H1 (cell line): ENCODE data around the gene BTBD7. TPM values are rescaled to one million over a fixed set of nuclear protein-coding genes. Genes with fewer than 3 reads are reported as not detected.

ENCODE experiments used
- CTCF ChIA-PET: fragments of 300-600 bp; sonication (Branson Sonifier 250); formaldehyde crosslinking; loops from one replicate; lab custom pipeline; 2021; ENCODE audit not compliant: partially characterized antibody; lab: Charles Lee
- POLR2A ChIA-PET: fragments of 300-600 bp; sonication (Branson Sonifier 250); formaldehyde crosslinking; loops from one replicate; lab custom pipeline; 2021; ENCODE audit warnings: inconsistent platforms; ENCODE audit not compliant: partially characterized antibody; lab: Charles Lee
- DNase-seq, 2 experiments: peaks; one replicate each; pipeline versions ENCODE4 v3.0.0 to v3.0.0-alpha.2; 2010 to 2022; ENCODE audit warnings: low spot score in 2 of 2, low read depth in 1 of 2, mixed read lengths in 1 of 2
- FAIRE-seq: peaks from 2 replicates; lab custom pipeline; 2011; peaks lifted over from hg19 to GRCh38; lab: Jason Lieb, UNC
- H2AFZ ChIP-seq: 2 replicates; pipeline ENCODE4 v1.8.1; 2012; ENCODE audit warnings: low read length, inconsistent platforms
- H2AK5ac ChIP-seq: 2 replicates; pipeline ENCODE4 v1.6.1; 2013; ENCODE audit warnings: low read depth, low read length
- H2BK120ac ChIP-seq: replicated peaks from 2 replicates; pipeline ENCODE3; 2013; ENCODE audit warnings: low read depth, low read length, inconsistent platforms
- H2BK12ac ChIP-seq: 2 replicates; pipeline ENCODE4 v1.6.1; 2013; ENCODE audit warnings: low read depth, low read length
- H2BK15ac ChIP-seq: 2 replicates; pipeline ENCODE4 v1.6.1; 2013; ENCODE audit warnings: low read length
- H2BK20ac ChIP-seq: 2 replicates; pipeline ENCODE4 v1.6.1; 2013; ENCODE audit warnings: low read length
- H2BK5ac ChIP-seq: 2 replicates; pipeline ENCODE4 v1.6.1; 2013; ENCODE audit warnings: low read depth, low read length
- H3K14ac ChIP-seq: 2 replicates; pipeline ENCODE4 v1.6.1; 2013; ENCODE audit warnings: inconsistent platforms; ENCODE audit not compliant: insufficient read length
- H3K18ac ChIP-seq: 2 replicates; pipeline ENCODE4 v1.6.1; 2013; ENCODE audit warnings: low read length; ENCODE audit errors: extremely low read depth
- H3K23ac ChIP-seq: 2 replicates; pipeline ENCODE4 v1.6.1; 2013; ENCODE audit warnings: inconsistent platforms; ENCODE audit not compliant: insufficient read length
- H3K23me2 ChIP-seq: 2 replicates; pipeline ENCODE4 v1.6.1; 2013; ENCODE audit warnings: low read depth, low read length
- H3K27ac ChIP-seq: 2 replicates; pipeline ENCODE4 v1.6.1; 2011; ENCODE audit warnings: low read depth, low read length, inconsistent platforms
- H3K27me3 ChIP-seq, 4 experiments: replicated peaks in 1 of 4; 1 replicate in 1 of 4; 2 replicates in 3 of 4; pipeline versions ENCODE4 v1.6.1 to v1.8.1; 2011 to 2013; ENCODE audit warnings: low read length in 3 of 4, mild to moderate bottlenecking in 3 of 4, inconsistent platforms in 2 of 4, mixed read lengths in 2 of 4, moderate library complexity in 1 of 4; ENCODE audit not compliant: control insufficient read depth in 3 of 4, insufficient read depth in 3 of 4; ENCODE audit errors: extremely low read depth in 1 of 4
- H3K36me3 ChIP-seq, 4 experiments: 2 replicates each; pipeline versions ENCODE4 v1.6.1 to v1.8.1; 2011 to 2013; ENCODE audit warnings: mild to moderate bottlenecking in 4 of 4, low read length in 3 of 4, moderate library complexity in 2 of 4, control low read depth in 1 of 4, inconsistent platforms in 1 of 4; ENCODE audit not compliant: insufficient read depth in 4 of 4, control insufficient read depth in 2 of 4
- H3K4ac ChIP-seq: replicated peaks from 2 replicates; pipeline ENCODE3; 2013; ENCODE audit warnings: low read length, low read depth, mixed read lengths, inconsistent platforms; ENCODE audit not compliant: insufficient read length
- H3K4me1 ChIP-seq, 4 experiments: replicated peaks in 1 of 4; 1 replicate in 1 of 4; 2 replicates in 3 of 4; pipeline versions ENCODE4 v1.6.1 to v1.8.1; 2011 to 2013; ENCODE audit warnings: low read length in 3 of 4, inconsistent platforms in 2 of 4, mixed read lengths in 1 of 4; ENCODE audit not compliant: insufficient read depth in 4 of 4, control insufficient read depth in 3 of 4
- H3K4me2 ChIP-seq, 2 experiments: 2 replicates each; pipeline versions ENCODE4 v1.6.1 to v1.8.1; 2011 to 2013; ENCODE audit warnings: low read depth in 2 of 2, low read length in 2 of 2, control low read depth in 1 of 2, inconsistent platforms in 1 of 2, mild to moderate bottlenecking in 1 of 2; ENCODE audit not compliant: insufficient read depth in 1 of 2
- H3K4me3 ChIP-seq, 4 experiments: fragments of 200-600, 300-600 bp in 1 of 4; sonication (generic), shearing (Covaris generic), sonication (Bioruptor Twin) in 1 of 4; 2 replicates each; pipeline versions ENCODE4 v1.5.1 to v1.8.1; 2011 to 2016; ENCODE audit warnings: low read length in 4 of 4, low read depth in 3 of 4, control low read depth in 2 of 4, inconsistent platforms in 2 of 4, mild to moderate bottlenecking in 2 of 4, mixed read lengths in 1 of 4, moderate library complexity in 1 of 4; ENCODE audit not compliant: insufficient read depth in 2 of 4; ENCODE audit errors: extremely low read depth in 1 of 4
- H3K56ac ChIP-seq: replicated peaks from 2 replicates; pipeline ENCODE3; 2013; ENCODE audit warnings: low read depth, mild to moderate bottlenecking, mixed read lengths, low read length, inconsistent platforms; ENCODE audit not compliant: insufficient read length
- H3K79me1 ChIP-seq: 2 replicates; pipeline ENCODE4 v1.6.1; 2013; ENCODE audit warnings: low read depth, low read length, control low read depth
- H3K79me2 ChIP-seq, 2 experiments: 2 replicates each; pipeline versions ENCODE4 v1.6.1 to v1.8.1; 2012 to 2013; ENCODE audit warnings: low read length in 2 of 2, mild to moderate bottlenecking in 2 of 2, inconsistent platforms in 1 of 2; ENCODE audit not compliant: insufficient read depth in 2 of 2, control insufficient read depth in 1 of 2
- H3K9ac ChIP-seq, 4 experiments: replicated peaks in 1 of 4; 1 replicate in 1 of 4; 2 replicates in 3 of 4; pipeline versions ENCODE4 v1.6.1 to v1.8.1; 2011 to 2013; ENCODE audit warnings: low read depth in 3 of 4, low read length in 3 of 4, control low read depth in 2 of 4, mild to moderate bottlenecking in 2 of 4, moderate library complexity in 2 of 4, inconsistent platforms in 1 of 4; ENCODE audit errors: extremely low read depth in 1 of 4
- H3K9me3 ChIP-seq, 2 experiments: 2 replicates each; pipeline versions ENCODE4 v1.6.1 to v1.8.1; 2012 to 2013; ENCODE audit warnings: mild to moderate bottlenecking in 2 of 2, moderate library complexity in 2 of 2, control low read depth in 1 of 2, inconsistent platforms in 1 of 2, low read depth in 1 of 2, low read length in 1 of 2, mixed read lengths in 1 of 2; ENCODE audit not compliant: insufficient read depth in 2 of 2
- H4K20me1 ChIP-seq, 2 experiments: replicated peaks in 1 of 2; 2 replicates each; pipeline versions ENCODE3 to v1.8.1; 2011 to 2013; ENCODE audit warnings: inconsistent platforms in 2 of 2, low read length in 2 of 2, mild to moderate bottlenecking in 1 of 2; ENCODE audit not compliant: insufficient read depth in 2 of 2, control insufficient read depth in 1 of 2
- H4K5ac ChIP-seq: 2 replicates; pipeline ENCODE4 v1.6.1; 2013; ENCODE audit warnings: low read length, low read depth, mixed read lengths, inconsistent platforms; ENCODE audit not compliant: insufficient read length
- H4K8ac ChIP-seq: 2 replicates; pipeline ENCODE4 v1.8.0; 2013; ENCODE audit warnings: mild to moderate bottlenecking, moderate library complexity, low read length, inconsistent platforms; ENCODE audit not compliant: insufficient read depth; ENCODE audit errors: extremely low read depth
- H4K91ac ChIP-seq: replicated peaks from 2 replicates; pipeline ENCODE3; 2013; ENCODE audit warnings: low read length, mixed read lengths, inconsistent platforms; ENCODE audit not compliant: insufficient read length
- HDAC6 ChIP-seq: IDR thresholded peaks from one replicate; pipeline ENCODE4 v1.7.1; 2012; ENCODE audit warnings: low read depth, mild to moderate bottlenecking, inconsistent platforms, low read length, moderate library complexity
- SUZ12 ChIP-seq: fragments of 200-600 bp; sonication (generic); IDR thresholded peaks from 2 replicates; pipeline ENCODE4 v1.6.1; 2012; ENCODE audit warnings: mild to moderate bottlenecking, inconsistent platforms, low read length, moderate library complexity, mixed read lengths
- WGBS, 2 experiments: shearing (Covaris generic) in 1 of 2; methylation state at CpG; one replicate each; pipeline versions ENCODE4 v1.1.6 to v1.1.7; 2013 to 2015; ENCODE audit warnings: low lambda C conversion rate in 2 of 2, mixed read lengths in 2 of 2, inconsistent platforms in 1 of 2, low coverage in 1 of 2, missing lambda C conversion rate in 1 of 2; ENCODE audit not compliant: insufficient replicate concordance in 2 of 2, insufficient coverage in 1 of 2, insufficient read length in 1 of 2; ENCODE audit errors: extremely low coverage in 1 of 2, missing lambda C conversion rate in 1 of 2; 5-methylcytosine and 5-hydroxymethylcytosine counted together
- polyA plus RNA-seq, 7 experiments: library from polyadenylated mRNA; depleted of rRNA in 3 of 7; stranded (reverse) in 5 of 7; unstranded in 2 of 7; fragments of >200 nt in 5 of 7; fragments of 200-250 nt in 2 of 7; gene quantifications; 1 replicate in 5 of 7; 2 replicates in 1 of 7; 4 replicates in 1 of 7; pipeline versions ENCODE4 v1.2.1 to v1.2.3, GENCODE V29; 2011 to 2013; ENCODE audit warnings: missing spikeins in 2 of 7, mixed read lengths in 2 of 7
- total RNA-seq: library from RNA; stranded (reverse); fragmentation: NEBNext Ultra II Directional; extraction: Animal tissue kit (Norgen Biotek cat#: 25700); gene quantifications from 2 replicates; pipeline ENCODE4 v1.2.1, GENCODE V29; 2021

BTBD7 gene
- total and polyA plus RNA-seq, 2 of the 8 experiments (the other 6 are each of a cell fraction or from before 2014, with no cell fraction given), result 12.1 to 46.1 TPM

GRCh38 chr14:93295541-93296220 is 37.2 kb downstream of the BTBD7 start:
- Histone ChIP-seq H3K23me2 (no peaks in the 10 kb centered on the region), H3K23ac (no peak overlapping the region), H2BK15ac (no peak overlapping the region), H3K79me1 (no peaks in the 10 kb centered on the region), H3K9ac (no peak overlapping the region), H3K36me3 (peaks cover 0 to 11% (median 2%) of the 10 kb centered on the region in 4 experiments; a peak in 5 of 8 replicates), H2AK5ac (no peak overlapping the region), H2AFZ (no peak overlapping the region), H3K4me1 (peaks cover 0 to 5% (median 2%) of the 10 kb centered on the region in 4 experiments; a peak in 2 of 7 replicates), H3K4me3 (no peak overlapping the region), H3K14ac (no peak overlapping the region), H3K4me2 (no peak overlapping the region), H3K27ac (no peak overlapping the region), H2BK5ac (no peak overlapping the region), H2BK120ac (no peak overlapping the region), H4K20me1 (no peaks in the 10 kb centered on the region), H4K91ac (no peak overlapping the region), H3K9me3 (no peaks in the 10 kb centered on the region), H2BK12ac (no peak overlapping the region), H3K56ac (no peak overlapping the region), H3K18ac (no peak overlapping the region), H4K5ac (no peak overlapping the region), H3K4ac (no peak overlapping the region), H3K27me3 (no peaks in the 10 kb centered on the region), H2BK20ac (no peak overlapping the region), H4K8ac (no peak overlapping the region), H3K79me2 (peaks cover 0 to 34% of the 10 kb centered on the region in 2 experiments; a peak in 2 of 4 replicates)
- FAIRE-seq (no peak), DNase-seq (no peak)
- ChIA-PET CTCF (no interaction called here), POLR2A (no interaction called here)
- TF ChIP-seq SUZ12, result no peak
- no peak for TF ChIP-seq HDAC6
- WGBS, 2 experiments, result 88% methylated on average over 6 of the region's 6 CpGs; no CpG with 5 or more reads in 1 of the 2 experiments
